Stimulated activated CD4-positive, alpha-beta T cell treated with anti-CD3 and anti-CD28 coated beads, Interleukin-2, amount 100 ng/mL, for 24 hours (primary cell): ENCODE results near the gene RABGAP1L.
"Not testable (repeated sequence)": the region's sequence is repeated elsewhere in the genome, so short reads cannot be mapped to it uniquely, and the experiment has no call there.

Source experiments
- DNase-seq, 2 donors: peaks; one replicate each; pipeline ENCODE4 v3.0.0-alpha.2; 2020

Gene RABGAP1L

DNA sequence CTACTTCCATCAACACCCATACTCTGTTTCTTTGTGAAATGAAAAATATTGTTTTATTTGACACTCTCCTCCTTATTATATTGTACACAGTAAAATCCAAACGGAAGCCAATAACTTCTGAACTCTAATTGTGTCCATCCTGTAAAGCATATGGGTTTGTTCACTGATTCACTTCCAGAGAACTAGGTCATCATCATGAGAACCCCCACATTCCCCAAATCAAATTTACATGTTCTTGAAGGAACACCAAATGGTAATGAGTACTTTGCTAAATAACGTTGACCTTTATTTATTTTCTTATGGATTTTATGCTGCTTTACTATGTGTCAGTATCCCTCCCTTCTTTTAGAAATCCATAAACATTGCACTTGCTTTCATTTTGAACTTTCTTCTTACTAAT is 627.0 kb downstream of the RABGAP1L start:
- no peak for DNase-seq

GRCh38 chr1:174786760-174787159 is 627.4 kb downstream of the RABGAP1L start:
- DNase-seq, result no peak

DNA sequence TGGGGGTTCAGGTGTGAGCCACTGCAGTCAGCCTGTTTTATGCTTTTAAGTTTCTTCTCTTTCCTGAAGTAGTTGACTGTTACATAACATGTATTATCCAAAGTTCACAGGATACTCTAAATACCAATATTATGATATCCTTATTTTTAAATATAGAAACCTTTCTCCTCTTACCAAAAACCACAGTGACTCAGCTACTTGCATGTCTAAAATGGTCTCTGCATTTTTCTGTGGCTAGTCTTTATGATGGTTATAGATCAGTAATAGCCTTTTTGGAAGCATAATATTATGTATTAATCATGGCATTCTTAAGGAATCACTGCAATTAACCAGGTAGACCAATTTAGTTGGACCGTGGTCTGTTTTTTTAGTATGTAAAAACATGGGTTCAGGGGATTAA is 629.7 kb downstream of the RABGAP1L start:
- DNase-seq, result no peak

- DNase-seq, result no peak
These were observed 630.1 kb downstream of the RABGAP1L start for GRCh38 chr1:174789399-174789798.

DNA sequence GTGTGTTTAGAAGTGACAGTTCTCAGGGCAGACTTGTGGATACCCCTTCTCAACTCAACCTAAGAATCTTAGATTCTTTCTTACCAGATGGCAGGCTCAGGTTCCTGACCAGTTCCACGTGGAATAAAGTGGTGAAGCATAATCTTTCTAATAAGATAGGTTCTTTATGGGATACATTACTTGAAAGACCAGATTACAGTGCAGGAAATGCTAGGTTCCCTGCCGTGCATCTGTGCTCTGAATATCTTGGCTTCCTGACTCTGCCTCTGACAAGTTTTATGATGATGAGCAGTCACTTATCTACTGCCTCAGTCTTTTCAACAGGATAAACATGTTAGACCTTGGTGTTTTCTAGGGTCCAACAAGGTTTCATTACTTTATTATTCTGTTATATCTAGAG is 632.5 kb downstream of the RABGAP1L start:
- no peak for DNase-seq

- DNase-seq, result no peak
These were observed 635.5 kb downstream of the RABGAP1L start for GRCh38 chr1:174794861-174795260.

DNA sequence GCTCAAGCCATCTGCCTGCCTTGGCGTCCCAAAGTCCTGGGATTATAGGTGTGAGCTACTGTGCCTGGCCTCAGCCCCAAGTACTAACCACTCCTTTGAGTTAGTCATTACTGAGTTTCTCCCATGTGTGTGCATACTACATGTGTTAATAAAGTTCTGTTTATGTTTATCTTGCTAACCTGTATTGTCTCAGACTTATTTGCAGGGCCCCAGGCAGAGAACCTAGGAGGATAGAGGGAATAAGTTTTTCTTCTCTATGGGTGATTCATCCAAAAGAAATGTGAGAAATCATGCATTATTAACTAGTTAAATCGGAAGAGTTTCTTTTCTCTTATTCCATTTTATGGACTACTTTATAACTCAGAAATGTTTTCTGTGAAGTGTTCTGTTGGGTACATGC is 636.5 kb downstream of the RABGAP1L start:
- no peak for DNase-seq

DNA sequence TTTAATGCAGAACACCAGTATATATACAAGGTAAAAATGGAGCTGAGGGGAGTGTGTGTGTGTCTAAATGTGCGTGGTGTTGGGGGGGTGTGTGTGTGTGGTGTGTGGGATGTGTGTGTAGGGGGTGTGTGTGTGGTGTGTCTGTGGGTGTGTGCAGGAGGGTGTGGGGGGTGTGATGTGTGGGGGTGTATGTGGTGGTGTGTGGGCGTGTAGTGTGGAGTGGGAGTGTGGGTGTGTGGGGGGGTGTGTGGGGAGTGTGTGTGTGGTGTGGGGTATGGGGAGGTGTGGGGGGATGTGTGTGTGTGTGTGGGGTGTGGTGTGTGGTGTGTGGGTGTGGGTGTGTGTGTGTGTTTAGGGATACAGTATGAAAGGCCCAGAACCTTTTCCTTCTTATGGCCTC is 638.1 kb downstream of the RABGAP1L start:
- DNase-seq, result peak in 1 of 2 donors; percentile 19

DNA sequence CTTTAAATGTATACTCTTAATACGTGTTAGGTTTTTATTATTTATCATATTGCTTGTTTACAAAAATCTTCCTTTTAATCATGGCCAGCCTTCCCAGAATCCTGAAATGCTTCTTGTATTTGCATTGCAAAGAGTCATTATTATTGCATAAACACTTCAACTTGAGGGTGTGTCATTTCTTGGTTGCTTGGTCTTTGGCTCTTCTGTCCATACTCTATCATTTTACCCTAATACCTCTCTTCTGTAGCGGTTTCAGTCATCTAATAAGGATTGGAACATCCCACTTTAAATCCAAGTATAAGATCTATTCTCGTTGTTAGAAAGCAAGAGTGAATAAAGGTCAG is 639.8 kb downstream of the RABGAP1L start:
- no peak for DNase-seq

DNA sequence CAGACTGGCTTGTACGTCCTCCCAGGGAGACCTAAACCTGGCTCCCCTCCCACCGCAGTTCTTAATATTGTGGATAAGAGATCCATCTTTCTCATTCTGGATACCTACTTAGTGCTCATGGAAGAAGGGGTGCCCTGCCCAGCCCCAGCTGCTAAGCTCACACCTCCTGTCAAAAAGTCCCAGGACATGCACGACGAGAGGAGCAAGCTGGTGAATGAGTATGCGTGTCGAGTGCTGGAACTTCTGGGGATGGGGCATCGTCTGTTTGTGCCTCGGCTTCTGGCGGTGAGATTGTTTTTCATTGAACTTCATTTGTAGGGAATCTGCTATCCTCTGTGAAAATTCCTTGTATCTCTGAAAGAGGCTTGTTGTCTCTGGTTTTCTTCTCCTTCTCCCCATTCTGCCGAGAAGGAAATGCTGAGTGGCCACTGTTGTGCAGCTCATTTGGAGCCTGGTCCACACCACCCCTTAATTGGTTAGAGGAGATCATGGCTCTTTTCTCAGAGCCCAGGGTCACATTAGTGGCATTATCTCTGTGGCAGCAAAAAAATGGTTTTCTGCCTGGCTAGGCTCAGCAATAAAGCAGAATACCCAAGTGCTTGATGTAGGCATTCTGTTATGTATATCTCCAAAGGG is 641.0 kb downstream of the RABGAP1L start:
- DNase-seq, result peak in 1 of 2 donors; percentile 21

DNA sequence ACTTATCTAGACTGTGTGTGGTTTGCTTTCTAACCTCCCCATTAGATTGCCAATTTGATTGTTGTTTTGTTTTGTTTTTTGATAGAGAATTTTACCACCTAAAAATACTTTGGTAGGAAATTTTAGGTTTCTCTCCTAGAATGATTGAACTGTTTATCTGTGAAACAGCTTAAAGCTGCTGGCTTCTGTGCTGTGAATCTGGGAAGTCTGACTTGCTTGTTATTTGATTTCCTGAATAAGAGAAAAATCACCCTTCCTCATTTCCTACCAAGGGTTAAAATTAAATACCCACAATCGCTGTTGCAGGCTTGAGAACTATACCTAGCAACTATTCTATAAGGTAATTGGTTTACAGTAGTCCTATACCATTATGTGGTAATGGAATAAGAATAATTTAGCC is 641.6 kb downstream of the RABGAP1L start:
- no peak for DNase-seq

GRCh38 chr1:174809755-174810280 is 650.5 kb downstream of the RABGAP1L start:
- DNase-seq, result no peak

- no peak for DNase-seq
These were observed 652.7 kb downstream of the RABGAP1L start for GRCh38 chr1:174812016-174812415.

DNA sequence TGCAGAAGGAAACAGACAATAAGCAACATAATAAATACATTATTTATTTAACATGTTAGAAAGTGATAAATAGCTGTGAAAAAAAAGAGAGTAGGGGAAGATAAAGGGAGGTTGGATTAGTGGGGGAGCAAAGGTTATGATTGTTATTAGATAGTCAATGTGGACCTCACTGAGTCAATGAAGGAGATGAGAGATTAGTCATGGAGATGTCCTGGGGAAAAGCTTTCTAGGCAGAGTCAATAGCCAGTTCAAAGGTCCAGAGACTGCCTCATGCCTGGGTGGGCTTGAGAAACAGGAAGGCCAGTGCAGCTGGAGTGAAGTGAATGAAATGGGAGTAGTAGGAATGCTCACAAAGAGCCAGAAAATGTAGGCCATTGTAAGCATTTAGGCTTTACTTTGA is 653.3 kb downstream of the RABGAP1L start:
- no peak for DNase-seq

GRCh38 chr1:174815036-174815435 is 655.7 kb downstream of the RABGAP1L start:
- DNase-seq, result peak in 1 of 2 donors; percentile 13

- DNase-seq, result no peak
These were observed 656.2 kb downstream of the RABGAP1L start for GRCh38 chr1:174815474-174815908.

DNA sequence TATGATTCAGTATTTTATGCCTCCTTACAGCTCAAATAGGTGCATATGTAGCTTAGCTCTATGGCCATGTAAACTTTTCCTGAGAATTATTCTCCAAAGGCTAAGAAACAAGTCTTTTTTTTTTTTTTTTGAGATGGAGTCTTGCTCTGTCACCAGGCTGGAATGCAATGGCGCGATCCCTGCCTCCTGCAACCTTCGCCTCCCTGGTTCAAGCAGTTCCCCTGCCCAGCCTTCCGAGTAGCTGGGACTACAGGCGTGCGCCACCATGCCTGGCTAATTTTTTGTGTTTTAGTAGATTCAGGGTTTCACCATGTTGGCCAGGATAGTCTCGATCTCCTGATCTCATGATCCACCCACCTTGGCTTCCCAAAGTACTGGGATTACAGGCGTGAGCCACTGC is 657.3 kb downstream of the RABGAP1L start:
- not testable (repeated sequence) for DNase-seq

GRCh38 chr1:174818014-174818616 is 658.8 kb downstream of the RABGAP1L start:
- no peak for DNase-seq

GRCh38 chr1:174818951-174819350 is 659.6 kb downstream of the RABGAP1L start:
- DNase-seq, result no peak

DNA sequence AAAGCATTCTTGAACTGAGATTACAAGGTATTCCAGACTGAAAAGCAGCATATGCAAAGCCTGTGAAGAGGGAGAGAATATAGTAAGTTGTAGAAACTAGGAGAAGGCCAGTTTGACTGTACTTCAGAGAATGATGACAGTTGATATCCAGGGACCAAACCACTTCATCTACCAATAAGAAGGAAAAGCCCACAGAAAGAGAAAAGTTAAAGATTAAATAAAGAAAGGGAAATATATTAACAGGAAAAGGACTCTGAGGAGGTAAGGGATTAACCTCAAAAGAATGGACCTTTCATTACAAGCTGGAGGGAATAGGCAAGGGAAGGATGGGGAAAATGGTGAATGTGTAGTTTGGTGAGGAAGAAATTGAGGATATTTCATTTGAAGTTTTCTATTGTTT is 660.3 kb downstream of the RABGAP1L start:
- no peak for DNase-seq

DNA sequence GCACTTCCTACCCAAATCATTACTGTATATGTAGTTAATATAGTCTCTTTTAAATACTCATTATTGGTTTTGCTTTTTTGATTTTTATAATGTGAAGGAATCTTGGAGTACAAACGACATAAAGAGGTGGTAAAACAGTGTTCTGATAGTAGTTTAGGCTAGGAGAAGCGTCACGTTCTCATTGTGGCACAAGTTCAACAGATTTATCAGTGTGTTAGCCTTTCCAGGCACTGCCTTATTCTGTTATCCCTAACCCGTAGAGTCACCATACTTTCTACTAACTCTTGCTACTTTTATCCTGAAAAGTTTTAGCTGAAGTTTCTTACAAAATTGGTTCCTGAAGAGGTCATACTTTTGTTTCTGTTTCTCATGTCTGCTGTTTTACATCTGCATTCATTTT is 665.8 kb downstream of the RABGAP1L start:
- DNase-seq, result no peak

DNA sequence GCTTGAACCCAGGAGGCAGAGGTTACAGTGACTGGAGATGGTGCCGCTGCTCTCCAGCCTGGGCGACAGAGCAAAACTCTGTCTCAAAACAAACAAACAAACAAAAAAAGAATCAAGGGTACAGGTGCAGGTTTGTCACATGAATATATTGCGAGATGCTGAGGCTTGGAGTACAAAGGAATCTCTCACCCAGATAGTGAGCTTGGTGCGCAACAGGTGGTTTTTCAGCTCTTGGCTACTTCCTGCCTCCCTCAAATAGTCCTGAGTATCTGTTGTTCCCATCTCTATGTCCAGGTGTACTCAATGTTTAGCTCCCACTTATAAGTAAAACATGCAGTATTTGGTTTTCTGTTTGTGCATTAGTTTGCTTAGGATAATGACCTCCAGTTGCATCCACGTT is 666.5 kb downstream of the RABGAP1L start:
- DNase-seq, result no peak

DNA sequence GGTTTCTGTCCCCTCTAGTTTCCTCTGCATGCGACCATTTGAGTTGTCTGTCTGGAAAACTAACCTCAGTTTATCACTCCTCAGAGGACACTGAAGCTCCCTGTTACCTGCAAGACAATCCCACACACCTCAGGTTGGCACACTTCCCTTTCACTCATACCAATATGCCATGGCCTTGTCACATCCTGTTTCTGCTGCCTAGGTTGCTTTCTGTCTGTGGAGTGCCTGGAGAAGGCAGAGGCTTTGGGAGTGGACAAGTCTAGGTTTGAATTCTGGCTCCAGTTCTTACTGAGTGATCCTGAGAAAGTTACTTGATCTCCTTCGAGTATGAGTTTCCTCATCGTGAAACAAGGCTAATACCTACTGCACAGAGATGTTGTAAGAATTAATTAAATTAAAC is 668.9 kb downstream of the RABGAP1L start:
- no peak for DNase-seq

GRCh38 chr1:174829990-174830389 is 670.7 kb downstream of the RABGAP1L start:
- DNase-seq, result no peak

GRCh38 chr1:174836543-174836942 is 677.2 kb downstream of the RABGAP1L start:
- no peak for DNase-seq
